Gastroesophageal sphincter (tissue), 3 donors: ENCODE results near the gene TRMT44.

Source experiments
- CTCF ChIP-seq, 4 experiments: fragments of 200-600 bp in 2 of 4; fragments of 450-650 bp in 2 of 4; sonication (generic) in 1 of 4; IDR thresholded peaks; one replicate each; pipeline ENCODE4 v1.5.1; 2017 to 2019; ENCODE audit warnings: antibody characterized with exemption in 4 of 4, mild to moderate bottlenecking in 2 of 4, moderate library complexity in 2 of 4
- EP300 ChIP-seq: sonication (generic); formaldehyde crosslinking; IDR thresholded peaks from one replicate; pipeline ENCODE4 v1.6.1; 2017; ENCODE audit warnings: antibody characterized with exemption, mild to moderate bottlenecking
- POLR2A ChIP-seq, 2 donors: fragments of 450-650 bp; IDR thresholded peaks; one replicate each; pipeline ENCODE4 v1.6.1; 2017; ENCODE audit warnings: antibody characterized with exemption in 2 of 2, mild to moderate bottlenecking in 2 of 2, moderate library complexity in 1 of 2
- POLR2AphosphoS5 ChIP-seq: sonication (generic); formaldehyde crosslinking; IDR thresholded peaks from one replicate; pipeline ENCODE4 v1.6.1; 2017; ENCODE audit warnings: antibody characterized with exemption

GRCh38 chr4:8509311-8509950, 68.9 kb downstream of the TRMT44 start:
- no peak for TF ChIP-seq POLR2A (IDR thresholded peaks at IDR 0.05)
- no peak for TF ChIP-seq CTCF (IDR thresholded peaks at IDR 0.05)
- TF ChIP-seq POLR2AphosphoS5, result no peak
- no peak for TF ChIP-seq EP300
